ENCODE results near the gene EML4.
"Not testable (repeated sequence)": the region's sequence is repeated elsewhere in the genome, so short reads cannot be mapped to it uniquely, and the experiment has no call there.

The EML4 gene

DNA sequence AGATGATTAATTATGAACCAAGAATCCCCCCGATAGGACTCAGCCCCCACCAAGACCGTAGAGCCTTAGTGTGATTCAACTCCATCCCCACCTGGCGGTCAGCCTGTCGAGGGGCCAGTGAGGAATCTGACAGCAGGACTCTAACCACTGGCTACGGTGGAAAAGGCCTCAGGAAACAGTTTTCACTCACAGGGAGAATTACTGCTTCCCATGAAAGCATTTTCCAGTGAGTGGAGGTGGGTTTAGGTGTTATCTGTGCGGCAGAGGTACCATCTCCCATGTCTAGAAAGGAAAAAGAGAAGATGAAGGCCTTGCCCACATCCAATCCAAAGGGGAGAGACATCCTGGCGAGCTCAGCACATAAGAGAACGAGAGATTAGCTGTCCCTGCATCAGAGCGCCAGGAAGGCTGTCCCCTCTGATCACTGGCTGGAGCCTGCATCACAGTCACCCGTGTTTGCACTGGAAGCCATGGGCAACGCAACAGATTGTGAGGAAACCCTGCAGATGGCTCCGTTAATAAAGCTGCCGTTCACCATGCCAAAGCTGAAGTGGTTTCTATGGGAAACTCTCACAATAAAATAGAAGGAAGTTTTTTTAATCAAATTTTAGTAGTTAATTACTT lies 169.5 kb downstream of the EML4 start:
- no peak for DNase-seq

GRCh38 chr2:42339191-42339912 lies 170.2 kb downstream of the EML4 start:
- DNase-seq = no peak

DNA sequence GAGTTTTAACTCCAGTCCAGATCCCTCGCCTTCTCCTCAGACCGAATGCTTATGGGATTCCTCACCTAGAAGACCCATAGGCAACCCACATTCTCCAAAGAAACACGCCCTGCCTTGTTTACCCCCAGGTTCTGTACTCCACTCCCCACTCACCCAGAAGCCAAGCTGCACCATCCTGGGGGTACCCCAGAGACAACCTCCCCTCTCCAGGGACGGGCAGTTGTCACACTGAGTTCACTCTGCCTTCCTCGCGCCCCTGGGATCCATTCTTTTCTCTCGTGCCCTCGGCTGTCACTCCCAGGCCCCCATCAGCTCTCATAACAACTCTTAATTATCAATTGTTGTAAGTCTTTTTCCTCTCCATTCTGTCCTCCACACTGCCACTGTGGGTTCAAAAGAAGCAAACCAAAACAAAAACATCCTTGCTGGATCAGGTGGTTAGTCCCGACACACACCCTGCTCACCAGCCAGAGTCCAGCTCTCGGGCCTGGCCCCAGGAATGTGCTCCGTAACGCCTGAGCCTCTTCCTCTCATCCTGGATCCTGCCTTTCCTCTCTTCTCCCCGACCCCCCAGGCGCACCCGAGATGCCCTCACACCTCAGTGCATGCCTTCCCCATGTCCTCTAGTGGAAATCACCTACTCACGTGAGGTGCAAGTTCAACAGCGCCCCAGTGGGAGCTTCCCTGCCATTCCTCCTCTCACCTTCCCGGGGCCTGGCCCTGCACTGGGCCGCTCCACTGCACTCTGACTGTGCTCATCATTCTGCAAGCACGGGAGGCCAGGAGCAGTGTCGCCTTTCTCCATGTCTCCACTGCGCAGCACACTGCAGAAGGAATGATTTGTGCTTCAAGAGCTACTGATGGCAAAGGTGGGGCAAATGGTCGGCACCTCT lies 171.1 kb downstream of the EML4 start:
- no peak for DNase-seq

GRCh38 chr2:42340938-42341636 lies 171.9 kb downstream of the EML4 start:
- DNase-seq = no peak

DNA sequence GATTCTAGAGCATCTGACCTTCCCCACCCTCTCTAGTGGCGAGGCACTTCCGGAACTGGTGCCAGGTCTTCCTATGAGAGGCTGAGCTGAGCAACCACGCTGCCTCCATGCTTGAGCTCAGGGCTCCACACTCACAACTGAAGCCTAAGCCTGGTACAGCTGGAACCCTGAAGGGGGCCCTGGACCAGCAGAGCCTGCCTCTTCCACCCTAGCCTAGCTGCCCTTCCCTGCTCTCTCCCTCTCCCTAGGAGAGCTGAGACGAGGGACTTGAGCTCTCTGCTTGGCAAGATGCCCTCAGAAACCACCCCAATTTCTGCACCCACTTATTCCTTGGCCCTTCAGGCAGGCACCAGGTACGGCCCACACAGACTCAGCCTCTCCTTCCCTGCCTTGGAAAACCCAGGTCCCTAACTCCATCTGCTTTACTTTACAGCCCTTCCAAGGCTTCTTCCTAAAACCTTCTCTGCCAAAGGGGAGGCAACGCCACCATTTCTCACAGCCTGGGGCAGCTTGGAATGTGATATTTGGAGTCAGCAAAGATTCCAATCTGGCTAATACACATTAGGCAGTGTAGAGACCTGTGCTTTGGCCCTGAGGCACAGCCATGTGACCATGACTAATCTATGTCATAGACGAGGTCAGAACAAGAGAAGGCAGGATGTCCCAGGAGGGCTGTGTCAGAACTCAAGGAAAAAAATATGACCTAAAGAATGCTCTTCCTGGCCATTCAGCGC lies 173.1 kb downstream of the EML4 start:
- no peak for DNase-seq

- DNase-seq = no peak
Measured at GRCh38 chr2:42342795-42343241, 173.7 kb downstream of the EML4 start.

- DNase-seq = no peak
Measured at GRCh38 chr2:42345986-42346385, 176.8 kb downstream of the EML4 start.

DNA sequence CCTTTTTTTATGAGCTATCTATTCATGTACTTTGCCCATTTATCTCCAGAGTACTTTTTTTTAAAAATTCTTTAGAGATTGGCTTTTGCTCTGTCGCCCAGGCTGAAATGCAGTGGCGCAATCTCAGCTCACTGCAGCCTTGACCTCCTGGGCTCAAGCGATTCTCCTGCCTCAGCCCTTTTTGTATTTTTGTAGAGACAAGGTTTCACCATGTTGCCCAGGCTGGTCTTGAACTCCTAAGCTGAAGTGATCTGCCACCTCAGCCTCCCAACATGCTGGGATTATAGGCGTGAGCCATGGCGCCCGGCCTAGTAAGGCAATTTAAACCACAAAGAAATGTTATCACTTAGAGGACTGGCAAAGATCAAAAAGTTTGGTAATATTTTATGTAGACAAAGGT lies 177.7 kb downstream of the EML4 start:
- DNase-seq = not testable (repeated sequence)

- DNase-seq = not testable (repeated sequence)
Measured at GRCh38 chr2:42347518-42347917, 178.4 kb downstream of the EML4 start.

DNA sequence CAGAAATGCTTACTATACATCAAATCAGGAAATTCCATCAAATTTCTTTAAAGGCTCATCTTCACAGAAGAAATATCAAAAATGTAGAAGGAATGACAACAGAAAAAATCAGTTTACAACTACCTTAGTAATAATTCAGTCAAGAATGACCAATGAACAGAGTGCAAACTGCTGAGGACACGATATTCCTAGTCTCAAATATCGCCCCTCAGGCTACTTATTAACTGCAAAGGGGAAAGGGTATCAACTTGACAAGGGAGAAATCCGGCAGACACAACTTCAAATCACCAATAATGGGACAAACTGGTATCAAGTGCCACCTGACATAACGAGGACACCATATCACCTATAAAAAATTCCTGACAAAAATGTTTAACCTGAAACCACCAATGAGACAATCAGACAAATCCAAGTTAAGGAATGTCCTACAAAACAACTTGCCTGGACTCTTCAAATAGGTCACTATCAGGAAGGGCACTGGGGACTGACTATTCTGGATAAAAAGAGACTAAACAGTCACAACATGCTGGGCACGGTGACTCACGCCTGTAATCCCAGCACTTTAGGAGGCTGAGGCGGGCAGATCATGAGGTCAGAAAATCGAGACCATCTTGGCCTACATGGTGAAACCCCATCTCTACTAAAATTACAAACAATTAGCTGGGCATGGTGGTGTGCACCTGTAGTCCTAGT lies 179.1 kb downstream of the EML4 start:
- DNase-seq = no peak

DNA sequence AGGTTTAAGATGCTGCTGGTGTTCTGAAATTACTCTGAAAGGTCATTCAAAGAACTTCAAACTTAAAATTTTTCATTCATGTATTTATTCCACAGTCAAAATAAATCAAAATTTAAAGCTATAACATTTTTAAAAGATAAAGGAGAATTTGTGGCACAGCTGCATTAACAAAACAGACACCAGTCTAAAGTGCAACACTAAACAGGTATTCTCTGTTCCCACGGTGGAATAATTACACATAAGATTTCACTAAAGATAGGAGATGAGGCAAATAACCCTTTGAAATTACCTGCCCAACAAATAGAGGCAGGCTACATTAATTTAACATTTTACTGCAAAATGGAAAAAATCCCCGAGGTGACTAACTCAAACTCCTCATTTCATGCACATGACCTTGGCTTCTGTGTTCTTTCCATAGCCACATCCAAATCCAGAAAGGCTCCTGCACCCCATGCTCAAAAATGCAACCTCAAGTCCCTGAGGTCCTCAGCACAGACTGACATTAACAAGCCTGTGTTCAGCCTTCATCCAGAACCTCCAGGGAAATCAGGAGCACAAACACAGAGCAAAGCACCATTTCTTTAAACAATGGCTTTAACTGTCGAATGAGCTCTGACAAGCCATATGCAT lies 181.4 kb downstream of the EML4 start:
- no peak for DNase-seq

GRCh38 chr2:42351864-42352263 lies 182.7 kb downstream of the EML4 start:
- DNase-seq = no peak

GRCh38 chr2:42353792-42354429 lies 184.8 kb downstream of the EML4 start:
- no peak for DNase-seq

DNA sequence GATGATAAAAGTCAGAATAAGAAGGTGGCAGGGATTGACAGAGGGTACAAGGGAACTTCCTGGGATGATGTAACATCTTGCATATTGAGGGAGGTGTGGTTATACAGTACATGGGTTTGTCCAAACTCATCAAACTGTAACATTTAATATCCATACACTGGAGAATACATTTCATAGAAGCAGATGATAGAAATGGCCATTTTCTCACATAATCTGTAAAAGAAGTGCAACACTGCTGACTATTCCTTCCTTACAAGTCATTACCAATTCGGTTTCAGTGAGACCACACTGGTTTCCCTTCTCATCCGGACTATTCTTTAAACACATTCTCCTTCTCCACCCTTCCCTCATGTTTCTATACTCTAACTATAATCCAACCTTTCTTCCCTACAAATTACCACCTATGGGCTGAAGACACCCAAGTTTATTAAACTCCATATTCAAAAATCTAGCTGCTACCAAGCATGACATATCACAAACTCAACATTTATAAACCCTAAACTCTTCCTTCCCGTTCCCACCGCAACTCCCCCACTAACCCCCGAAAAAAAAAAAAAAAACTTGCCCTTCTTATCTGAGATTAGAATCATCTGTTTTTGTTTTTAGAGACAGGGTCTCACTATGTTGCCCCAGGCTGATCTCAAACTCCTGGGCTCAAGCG lies 190.3 kb downstream of the EML4 start:
- DNase-seq = no peak

DNA sequence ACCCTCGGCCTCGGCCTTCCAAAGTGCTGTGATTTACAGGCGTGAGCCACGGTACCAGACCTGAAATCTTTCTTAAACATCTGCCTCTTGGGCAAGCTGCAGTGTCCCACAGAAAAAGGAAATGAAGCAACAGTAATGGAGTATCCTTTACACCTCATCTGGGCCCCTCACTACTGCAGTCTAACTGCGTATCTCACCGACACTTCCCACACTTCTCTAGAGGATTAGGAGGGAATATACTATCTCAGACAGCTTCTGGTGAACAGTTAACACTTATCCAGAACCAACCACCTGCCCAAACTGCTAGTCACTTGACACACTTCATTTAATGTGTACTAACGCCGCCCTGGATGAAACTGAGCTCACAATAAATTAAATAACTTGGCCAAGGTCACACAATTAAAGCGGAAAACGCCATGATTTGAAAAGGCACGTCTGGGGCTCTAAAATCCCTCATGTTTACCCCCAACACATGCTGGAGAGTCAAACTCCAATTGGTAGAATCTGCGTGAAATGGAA lies 190.9 kb downstream of the EML4 start:
- no peak for DNase-seq

DNA sequence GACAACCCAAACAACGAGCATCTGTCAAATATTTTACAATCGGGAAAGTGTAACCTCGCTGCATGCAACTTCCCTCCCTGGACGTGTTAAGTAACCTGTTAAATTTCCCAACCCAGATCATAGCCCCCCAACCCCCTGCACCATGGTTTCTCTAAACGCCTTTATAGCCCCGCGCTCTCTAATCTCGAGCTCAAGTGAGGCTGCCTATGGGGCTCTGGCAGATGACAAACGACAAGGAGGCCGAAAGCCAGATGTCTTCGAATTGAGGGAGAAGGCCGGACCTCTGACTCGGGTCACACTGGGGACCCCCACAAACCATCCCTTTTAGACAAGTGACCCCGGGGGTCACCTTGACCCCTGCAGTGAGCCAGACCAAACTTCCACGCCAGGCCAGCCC lies 191.3 kb downstream of the EML4 start:
- DNase-seq = no peak

GRCh38 chr2:42360890-42361727 lies 192.0 kb downstream of the EML4 start, which contains the start of gene COX7A2L:
Gene COX7A2L, minus strand, starts transcription at chr2:42361217. Its CDS starts 56 bp downstream, at chr2:42361161.
- DNase-seq = peak; percentile 90

DNA sequence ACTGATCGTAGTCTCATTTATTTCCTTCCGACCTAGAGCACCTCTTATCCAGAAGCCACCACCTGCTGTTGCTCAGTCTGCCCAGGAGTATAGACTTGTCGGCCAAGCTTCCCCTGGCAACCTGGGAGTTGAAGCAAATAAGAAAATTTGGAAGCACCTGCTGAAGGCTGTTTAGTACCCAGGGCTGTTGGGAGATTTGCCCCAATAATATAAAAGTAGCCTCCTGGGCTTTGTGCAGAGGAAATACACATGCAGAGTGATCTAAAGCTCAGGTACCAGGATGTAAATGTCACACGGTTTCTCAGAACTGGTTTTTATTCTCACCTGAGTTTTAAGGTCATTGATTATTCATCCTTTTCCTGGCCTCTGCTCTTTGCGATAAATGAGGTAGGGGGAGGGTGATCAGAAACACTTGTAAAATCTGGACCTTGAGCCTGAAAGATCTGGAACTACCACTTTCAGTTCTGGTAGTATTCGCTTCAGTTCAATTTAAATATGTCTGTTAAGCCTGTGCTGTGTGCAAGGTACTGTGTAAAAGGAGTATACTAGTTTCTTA lies 192.7 kb downstream of the EML4 start:
- no peak for DNase-seq

Data from NK-92 treated with Interleukin-12 subunit alpha and Interleukin-12 subunit beta, amount 100 ng/mL, for 24 hours (cell line).